ENCODE measurements around the gene TBXA2R. TPM values are rescaled to one million over a fixed set of nuclear protein-coding genes. Genes with fewer than 3 reads are reported as not detected.
A peak's percentile ranks its signal among the peaks of the same experiment; 100 is the strongest.

Gene TBXA2R
- total and polyA plus RNA-seq, 2 of the 8 experiments (the other 6 are each of a cell fraction or from before 2014, with no cell fraction given), result 0.39 to 0.50 TPM

DNA sequence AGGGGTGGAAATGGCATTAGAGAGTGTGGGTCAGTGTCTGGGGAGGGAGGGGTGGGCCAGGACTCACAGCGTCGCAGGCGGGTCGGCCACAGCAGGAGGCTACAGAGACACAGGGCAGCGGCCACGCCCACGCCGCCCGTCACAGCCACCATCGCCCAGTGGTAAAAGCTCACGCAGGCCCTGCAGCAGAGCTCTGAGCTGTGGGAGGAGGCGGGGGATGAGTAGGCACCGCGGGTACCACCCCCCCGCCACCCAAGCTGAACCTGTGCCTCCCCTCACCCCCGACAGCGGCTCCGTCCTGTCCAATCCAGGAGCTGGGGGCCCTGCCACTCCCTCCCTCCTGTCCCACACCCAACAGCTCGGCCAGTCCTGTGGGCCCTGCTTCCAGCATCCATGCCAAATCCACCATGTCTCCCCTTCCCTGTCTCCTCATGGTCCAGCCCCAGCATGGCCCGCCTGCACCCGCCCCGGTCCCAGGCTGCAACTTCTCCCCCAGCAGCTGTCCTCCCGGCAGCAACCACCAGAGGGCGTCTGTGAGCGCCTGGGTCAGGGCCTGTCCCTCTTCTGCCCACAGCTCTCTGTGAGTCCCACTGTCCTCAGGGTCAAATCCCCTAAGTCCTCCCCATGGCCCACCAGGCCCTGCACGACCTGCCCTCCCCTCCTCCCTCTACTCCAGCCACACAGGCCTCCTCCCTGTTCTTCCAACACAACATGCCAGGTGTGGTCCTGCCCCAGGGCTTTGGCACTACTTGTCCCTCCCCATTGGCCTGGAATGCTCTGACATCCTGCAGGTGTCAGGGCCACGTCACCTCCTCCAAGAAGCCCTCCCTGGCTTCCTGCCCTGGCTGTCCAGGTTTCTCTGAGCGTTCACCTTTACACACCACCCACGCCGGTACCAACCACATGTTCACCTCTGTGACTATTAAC lies 61.7 kb downstream of the TBXA2R start:
- no peak overlapping the region for H3K14ac ChIP-seq (ENCODE audit: insufficient read length)
- H3K36me3 ChIP-seq (ENCODE audit: control insufficient read depth in 2 of 4, insufficient read depth in 4 of 4, low read length in 3 of 4), result peaks cover 0 to 5% (median 1%) of the 10 kb centered on the region in 4 experiments; a peak in 2 of 8 replicates
- H3K79me1 ChIP-seq (ENCODE audit: low read depth, low read length), result no peaks in the 10 kb centered on the region
- no peaks in the 10 kb centered on the region for H3K9me3 ChIP-seq (ENCODE audit: insufficient read depth in 2 of 2, low read depth in 1 of 2, low read length in 1 of 2)
- POLR2A ChIA-PET (ENCODE audit: partially characterized antibody), result interaction anchor here (1.1 to 2.6 kb wide), 10 partner anchors 8 to 46 kb away, joined by 3 to 8 read pairs (median 3); partner anchors contain the start of genes HMG20B and MFSD12
- H2AFZ ChIP-seq (ENCODE audit: low read length), result no peak overlapping the region
- no peak overlapping the region for H3K9ac ChIP-seq (replicated peaks in 1 of 4; ENCODE audit: extremely low read depth in 1 of 4, low read depth in 3 of 4, low read length in 3 of 4)
- peak overlapping the region; percentile 48; the same call in 1 of the 2 replicates for H3K18ac ChIP-seq (ENCODE audit: extremely low read depth, low read length)
- H3K4me1 ChIP-seq (replicated peaks in 1 of 4; ENCODE audit: control insufficient read depth in 3 of 4, insufficient read depth in 4 of 4, low read length in 3 of 4), result no peaks in the 10 kb centered on the region
- no peak overlapping the region for H3K23ac ChIP-seq (ENCODE audit: insufficient read length)
- FAIRE-seq (no peak), DNase-seq (ENCODE audit: low read depth in 1 of 2, low spot score in 2 of 2) (peak in 1 of 2 experiments; percentile 100)
- no peak overlapping the region for H2BK15ac ChIP-seq (ENCODE audit: low read length)
- no peak overlapping the region for H2BK5ac ChIP-seq (ENCODE audit: low read depth, low read length)
- no peaks in the 10 kb centered on the region for H3K27me3 ChIP-seq (replicated peaks in 1 of 4; ENCODE audit: control insufficient read depth in 3 of 4, extremely low read depth in 1 of 4, insufficient read depth in 3 of 4, low read length in 3 of 4)
- no peak overlapping the region for H2BK12ac ChIP-seq (ENCODE audit: low read depth, low read length)
- no peak overlapping the region for H4K5ac ChIP-seq (ENCODE audit: insufficient read length, low read depth, low read length)
- 66% methylated on average over 24 of the region's 30 CpGs; no CpG with 5 or more reads in 1 of the 2 experiments for WGBS, 2 experiments (ENCODE audit: extremely low coverage in 1 of 2, insufficient coverage in 1 of 2, insufficient read length in 1 of 2, insufficient replicate concordance in 2 of 2, low coverage in 1 of 2, low lambda C conversion rate in 2 of 2, missing lambda C conversion rate in 1 of 2)
- no peak overlapping the region for H3K4ac ChIP-seq (replicated peaks; ENCODE audit: insufficient read length, low read depth, low read length)
- no peak overlapping the region for H3K4me3 ChIP-seq (ENCODE audit: extremely low read depth in 1 of 4, insufficient read depth in 2 of 4, low read depth in 3 of 4, low read length in 4 of 4)
- no peak overlapping the region for H3K27ac ChIP-seq (ENCODE audit: low read depth, low read length)
- H4K91ac ChIP-seq (replicated peaks; ENCODE audit: insufficient read length, low read length), result no peak overlapping the region
- no peak overlapping the region for H2BK20ac ChIP-seq (ENCODE audit: low read length)
- peaks cover 8 to 20% of the 10 kb centered on the region in 2 experiments for H4K20me1 ChIP-seq (replicated peaks in 1 of 2; ENCODE audit: control insufficient read depth in 1 of 2, insufficient read depth in 2 of 2, low read length in 2 of 2)
- peak overlapping the region; percentile 71 for H4K8ac ChIP-seq (ENCODE audit: extremely low read depth, insufficient read depth, low read length)
- H3K79me2 ChIP-seq (ENCODE audit: control insufficient read depth in 1 of 2, insufficient read depth in 2 of 2, low read length in 2 of 2), result no peaks in the 10 kb centered on the region
- CTCF ChIA-PET (ENCODE audit: partially characterized antibody), result interaction anchor here (0.6 to 7.5 kb wide), 25 partner anchors 11 to 258 kb away, joined by 3 to 66 read pairs (median 4); partner anchors contain the start of genes GIPC3, MFSD12 and PIP5K1C
- H3K23me2 ChIP-seq (ENCODE audit: low read depth, low read length), result no peaks in the 10 kb centered on the region
- no peak overlapping the region for H3K4me2 ChIP-seq (ENCODE audit: insufficient read depth in 1 of 2, low read depth in 2 of 2, low read length in 2 of 2)
- H2AK5ac ChIP-seq (ENCODE audit: low read depth, low read length), result no peak overlapping the region
- H2BK120ac ChIP-seq (replicated peaks; ENCODE audit: low read depth, low read length), result no peak overlapping the region
- no peak overlapping the region for H3K56ac ChIP-seq (replicated peaks; ENCODE audit: insufficient read length, low read depth, low read length)
- TF ChIP-seq SP2 (IDR thresholded peaks at IDR 0.05; ENCODE audit: low read length) (no peak), MAX (IDR thresholded peaks at IDR 0.05) (peak; percentile 29; the same call in 1 of the 2 replicates), GTF2F1 (IDR thresholded peaks at IDR 0.05; ENCODE audit: borderline replicate concordance, low read depth, low read length) (no peak), KDM1A (IDR thresholded peaks at IDR 0.05; ENCODE audit: borderline replicate concordance, low read length) (peak; percentile 93), SUZ12 (IDR thresholded peaks at IDR 0.05; ENCODE audit: low read length) (no peak), POLR2AphosphoS5 (IDR thresholded peaks at IDR 0.05; ENCODE audit: low read depth, low read length) (peak; percentile 13; the same call in 1 of the 2 replicates), POLR2A (IDR thresholded peaks at IDR 0.05; ENCODE audit: control extremely low read depth in 1 of 2, low read depth in 2 of 2, low read length in 2 of 2) (peak in 1 of 2 experiments; percentile 50; a peak in 1 of 3 replicates), GABPA (IDR thresholded peaks at IDR 0.05; ENCODE audit: borderline replicate concordance, insufficient read depth, low read length) (peak; percentile 67; the same call in 1 of the 2 replicates), JUND (IDR thresholded peaks at IDR 0.05; ENCODE audit: low read length) (0 out of 2 replicates have a peak, but pooled peaks have one; percentile 29), RAD21 (IDR thresholded peaks at IDR 0.05 in 1 of 2, conservative IDR thresholded peaks at IDR 0.05 in 1 of 2; ENCODE audit: low read depth in 2 of 2, low read length in 2 of 2) (peak; percentile 63 to 75), YY1 (IDR thresholded peaks at IDR 0.05; ENCODE audit: low read depth, low read length) (0 out of 2 replicates have a peak, but pooled peaks have one; percentile 24)
